ENCODE measurements around the gene SPN.

Gene SPN

DNA sequence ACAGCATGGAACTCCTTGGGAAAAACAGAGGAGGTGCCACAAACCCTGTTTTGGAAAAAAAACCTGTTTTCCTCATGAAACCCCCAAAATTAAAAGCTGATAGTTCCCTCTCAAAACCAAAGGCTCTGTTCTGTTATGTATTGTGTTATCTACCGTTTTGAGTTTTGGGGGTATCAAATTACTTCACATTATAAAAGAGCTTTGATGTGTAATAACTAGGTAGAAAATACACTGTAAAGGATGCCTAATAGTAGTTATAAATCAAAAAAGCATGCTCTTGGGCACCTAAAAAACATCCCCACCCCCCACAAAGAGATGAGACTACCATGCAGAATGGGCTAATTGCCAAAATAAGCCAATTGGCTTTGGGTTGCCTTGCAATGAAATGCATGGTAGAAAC is 51.9 kb downstream of the SPN start:
- H3K79me2 ChIP-seq (ENCODE audit: low read length): no peaks in the 10 kb centered on the region
- H4K20me1 ChIP-seq (ENCODE audit: insufficient read depth, low read length): no peaks in the 10 kb centered on the region
- H3K4me1 ChIP-seq (ENCODE audit: low read length): no peaks in the 10 kb centered on the region
- no peak overlapping the region for H3K4me3 ChIP-seq (ENCODE audit: low read length)
- H3K27me3 ChIP-seq (replicated peaks; ENCODE audit: insufficient read depth, low read length): no peaks in the 10 kb centered on the region; the same call in 1 of the 2 replicates
- H2AFZ ChIP-seq (ENCODE audit: low read length): no peak overlapping the region
- no peaks in the 10 kb centered on the region for H3K36me3 ChIP-seq (replicated peaks; ENCODE audit: insufficient read depth, low read length)
- no peak overlapping the region for H3K9ac ChIP-seq (ENCODE audit: low read length)
- H3F3A ChIP-seq (ENCODE audit: insufficient read depth, low read length): no peaks in the 10 kb centered on the region
- H3K9me3 ChIP-seq (replicated peaks; ENCODE audit: insufficient read depth, low read length): no peaks in the 10 kb centered on the region
- H3K9me2 ChIP-seq (replicated peaks; ENCODE audit: insufficient read depth, low read length): no peaks in the 10 kb centered on the region
- H3K4me2 ChIP-seq (ENCODE audit: low read depth, low read length): no peak overlapping the region
- no peak for TF ChIP-seq EZH2 (optimal IDR thresholded peaks at IDR 0.05; ENCODE audit: low read depth, low read length)
- no peak for TF ChIP-seq EZH2phosphoT487 (IDR thresholded peaks at IDR 0.05; ENCODE audit: low read length)
- TF ChIP-seq, protein P1, sequence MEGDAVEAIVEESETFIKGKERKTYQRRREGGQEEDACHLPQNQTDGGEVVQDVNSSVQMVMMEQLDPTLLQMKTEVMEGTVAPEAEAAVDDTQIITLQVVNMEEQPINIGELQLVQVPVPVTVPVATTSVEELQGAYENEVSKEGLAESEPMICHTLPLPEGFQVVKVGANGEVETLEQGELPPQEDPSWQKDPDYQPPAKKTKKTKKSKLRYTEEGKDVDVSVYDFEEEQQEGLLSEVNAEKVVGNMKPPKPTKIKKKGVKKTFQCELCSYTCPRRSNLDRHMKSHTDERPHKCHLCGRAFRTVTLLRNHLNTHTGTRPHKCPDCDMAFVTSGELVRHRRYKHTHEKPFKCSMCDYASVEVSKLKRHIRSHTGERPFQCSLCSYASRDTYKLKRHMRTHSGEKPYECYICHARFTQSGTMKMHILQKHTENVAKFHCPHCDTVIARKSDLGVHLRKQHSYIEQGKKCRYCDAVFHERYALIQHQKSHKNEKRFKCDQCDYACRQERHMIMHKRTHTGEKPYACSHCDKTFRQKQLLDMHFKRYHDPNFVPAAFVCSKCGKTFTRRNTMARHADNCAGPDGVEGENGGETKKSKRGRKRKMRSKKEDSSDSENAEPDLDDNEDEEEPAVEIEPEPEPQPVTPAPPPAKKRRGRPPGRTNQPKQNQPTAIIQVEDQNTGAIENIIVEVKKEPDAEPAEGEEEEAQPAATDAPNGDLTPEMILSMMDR (IDR thresholded peaks at IDR 0.05; ENCODE audit: low read length): no peak
- H3K27ac ChIP-seq (ENCODE audit: low read length): no peak overlapping the region
- DNase-seq: no peak

DNA sequence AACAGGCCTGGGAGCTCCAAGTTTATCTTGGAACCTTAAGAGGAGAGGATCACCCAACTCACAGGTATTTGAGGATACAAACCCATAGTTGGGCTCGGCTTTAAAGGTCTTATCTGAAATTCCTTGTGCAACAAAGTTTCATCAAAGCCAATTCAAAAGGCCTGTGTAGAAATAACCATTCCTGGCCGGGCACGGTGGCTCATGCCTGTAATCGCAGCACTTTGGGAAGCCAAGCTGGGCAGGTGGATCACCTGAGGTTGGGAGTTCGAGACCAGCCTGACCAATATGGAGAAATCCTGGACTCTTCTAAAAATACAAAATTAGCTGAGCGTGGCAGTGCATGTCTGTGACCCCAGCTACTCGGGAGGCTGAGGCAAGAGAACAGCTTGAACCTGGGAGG is 54.1 kb downstream of the SPN start:
- no peaks in the 10 kb centered on the region for H3K36me3 ChIP-seq (replicated peaks; ENCODE audit: insufficient read depth, low read length)
- H4K20me1 ChIP-seq (ENCODE audit: insufficient read depth, low read length): no peaks in the 10 kb centered on the region
- no peaks in the 10 kb centered on the region for H3K9me3 ChIP-seq (replicated peaks; ENCODE audit: insufficient read depth, low read length)
- no peaks in the 10 kb centered on the region for H3F3A ChIP-seq (ENCODE audit: insufficient read depth, low read length)
- H3K27ac ChIP-seq (ENCODE audit: low read length): no peak overlapping the region
- H3K4me3 ChIP-seq (ENCODE audit: low read length): no peak overlapping the region
- no peak overlapping the region for H3K9ac ChIP-seq (ENCODE audit: low read length)
- no peaks in the 10 kb centered on the region; the same call in 1 of the 2 replicates for H3K27me3 ChIP-seq (replicated peaks; ENCODE audit: insufficient read depth, low read length)
- H3K4me2 ChIP-seq (ENCODE audit: low read depth, low read length): no peak overlapping the region
- no peaks in the 10 kb centered on the region for H3K79me2 ChIP-seq (ENCODE audit: low read length)
- H2AFZ ChIP-seq (ENCODE audit: low read length): no peak overlapping the region
- no peak for DNase-seq
- H3K4me1 ChIP-seq (ENCODE audit: low read length): no peaks in the 10 kb centered on the region
- H3K9me2 ChIP-seq (replicated peaks; ENCODE audit: insufficient read depth, low read length): no peaks in the 10 kb centered on the region
- TF ChIP-seq EZH2phosphoT487 (IDR thresholded peaks at IDR 0.05; ENCODE audit: low read length) (no peak), EZH2 (optimal IDR thresholded peaks at IDR 0.05; ENCODE audit: low read depth, low read length) (no peak)
- TF ChIP-seq, protein P1 (IDR thresholded peaks at IDR 0.05; ENCODE audit: low read length): no peak

DNA sequence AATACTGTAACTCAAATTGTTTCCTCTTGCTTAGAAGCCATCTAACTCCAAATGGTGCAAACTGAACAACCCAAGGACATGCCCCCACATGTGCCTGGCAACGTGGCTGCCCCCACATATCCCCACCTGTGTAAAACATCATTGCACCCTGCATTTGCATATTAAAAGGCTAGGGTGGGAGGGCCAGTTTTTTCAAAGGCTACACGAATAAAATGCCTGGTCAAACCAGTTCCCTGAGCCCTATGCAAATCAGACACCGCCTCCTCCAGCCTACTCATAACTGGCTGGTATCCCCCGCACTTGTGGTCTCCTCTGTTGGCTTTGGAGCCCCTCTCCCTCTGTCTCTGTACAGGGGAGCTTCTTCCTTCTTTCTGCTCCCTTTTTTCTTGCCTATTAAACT is 56.0 kb downstream of the SPN start:
- Histone ChIP-seq H4K20me1 (ENCODE audit: insufficient read depth, low read length) (no peaks in the 10 kb centered on the region), H3K27me3 (replicated peaks; ENCODE audit: insufficient read depth, low read length) (no peaks in the 10 kb centered on the region; the same call in 1 of the 2 replicates), H3F3A (ENCODE audit: insufficient read depth, low read length) (no peaks in the 10 kb centered on the region), H3K4me3 (ENCODE audit: low read length) (no peak overlapping the region), H3K36me3 (replicated peaks; ENCODE audit: insufficient read depth, low read length) (no peaks in the 10 kb centered on the region), H3K27ac (ENCODE audit: low read length) (no peak overlapping the region), H3K79me2 (ENCODE audit: low read length) (no peaks in the 10 kb centered on the region), H2AFZ (ENCODE audit: low read length) (no peak overlapping the region), H3K4me2 (ENCODE audit: low read depth, low read length) (no peak overlapping the region), H3K9me2 (replicated peaks; ENCODE audit: insufficient read depth, low read length) (no peaks in the 10 kb centered on the region), H3K4me1 (ENCODE audit: low read length) (no peaks in the 10 kb centered on the region), H3K9ac (ENCODE audit: low read length) (no peak overlapping the region), H3K9me3 (replicated peaks; ENCODE audit: insufficient read depth, low read length) (no peaks in the 10 kb centered on the region)
- no peak for DNase-seq
- TF ChIP-seq EZH2 (optimal IDR thresholded peaks at IDR 0.05; ENCODE audit: low read depth, low read length): no peak
- TF ChIP-seq EZH2phosphoT487 (IDR thresholded peaks at IDR 0.05; ENCODE audit: low read length): no peak
- TF ChIP-seq, protein P1 (IDR thresholded peaks at IDR 0.05; ENCODE audit: low read length): no peak
